GM19452 (cell line): ENCODE measurements around the gene NALCN.

Experiments
- ATAC-seq: cut with Tn5 transposase; IDR thresholded peaks from one replicate; pipeline ENCODE4 v1.9.1; 2021; ENCODE audit not compliant: unreplicated experiment

The NALCN gene

GRCh38 chr13:101211261-101211660 lies 205.0 kb downstream of the NALCN start:
- ATAC-seq = no peak

- ATAC-seq = no peak
Measured at GRCh38 chr13:101210774-101211173, 205.5 kb downstream of the NALCN start.

- no peak for ATAC-seq
Measured at GRCh38 chr13:101209206-101209893, 207.0 kb downstream of the NALCN start.

- ATAC-seq = no peak
Measured at GRCh38 chr13:101205408-101205807, 210.9 kb downstream of the NALCN start.

- no peak for ATAC-seq
Measured at GRCh38 chr13:101204270-101205020, 211.9 kb downstream of the NALCN start.

- ATAC-seq = no peak
Measured at GRCh38 chr13:101202590-101202989, 213.7 kb downstream of the NALCN start.

- ATAC-seq = no peak
Measured at GRCh38 chr13:101190976-101191375, 225.3 kb downstream of the NALCN start.

- ATAC-seq = no peak
Measured at GRCh38 chr13:101190337-101190736, 226.0 kb downstream of the NALCN start.

GRCh38 chr13:101185606-101186005 lies 230.7 kb downstream of the NALCN start:
- ATAC-seq = no peak

GRCh38 chr13:101181076-101181685 lies 235.1 kb downstream of the NALCN start:
- no peak for ATAC-seq

- no peak for ATAC-seq
Measured at GRCh38 chr13:101179021-101179420, 237.3 kb downstream of the NALCN start.

GRCh38 chr13:101178406-101178805 lies 237.9 kb downstream of the NALCN start:
- ATAC-seq = no peak

- ATAC-seq = no peak
Measured at GRCh38 chr13:101170306-101170705, 246.0 kb downstream of the NALCN start.

- ATAC-seq = no peak
Measured at GRCh38 chr13:101157261-101157660, 259.0 kb downstream of the NALCN start.

- ATAC-seq = no peak
Measured at GRCh38 chr13:101155920-101156319, 260.4 kb downstream of the NALCN start.

GRCh38 chr13:101152184-101152583 lies 264.1 kb downstream of the NALCN start:
- ATAC-seq = no peak

GRCh38 chr13:101150998-101151397 lies 265.3 kb downstream of the NALCN start:
- ATAC-seq = no peak

- no peak for ATAC-seq
Measured at GRCh38 chr13:101149735-101150384, 266.4 kb downstream of the NALCN start.

GRCh38 chr13:101146101-101146898 lies 270.0 kb downstream of the NALCN start:
- no peak for ATAC-seq

GRCh38 chr13:101144808-101145419 lies 271.4 kb downstream of the NALCN start:
- ATAC-seq = peak; percentile 74
